ENCODE measurements around the gene MTARC2.

- TF ChIP-seq CTCF (IDR thresholded peaks at IDR 0.05 in 8 of 11, conservative IDR thresholded peaks at IDR 0.05 in 3 of 11) (no peak), POLR2A (IDR thresholded peaks at IDR 0.05) (no peak)
These were observed 13.7 kb downstream of the MTARC2 start for GRCh38 chr1:220761688-220762427.

All from spleen (tissue), 7 donors.